OCI-LY7 (cell line): ENCODE results near the gene PRG3. TPM values are rescaled to one million over a fixed set of nuclear protein-coding genes. Genes with fewer than 3 reads are reported as not detected.

Experiments used
- BruUV-seq: library from RNA; stranded (reverse); fragments of 400-500 nt; replicated peaks from 2 replicates; lab custom pipeline; 2021; lab: Mats Ljungman, UMichigan
- CTCF ChIA-PET: fragments of 300-600 bp; sonication (Branson Sonifier 250); formaldehyde crosslinking; loops from one replicate; lab custom pipeline; 2022; ENCODE audit warnings: antibody characterized with exemption; ENCODE audit not compliant: unreplicated experiment; lab: Charles Lee
- POLR2A ChIA-PET: fragments of 300-600 bp; sonication (Branson Sonifier 250); formaldehyde crosslinking; loops from one replicate; lab custom pipeline; 2022; ENCODE audit warnings: antibody characterized with exemption; lab: Charles Lee
- DNase-seq: peaks from one replicate; pipeline ENCODE4 v3.0.0-alpha.2; 2015; ENCODE audit warnings: low spot score
- H2AFZ ChIP-seq: fragments of 200-600 bp; sonication (generic), shearing (Covaris generic); 2 replicates; pipeline ENCODE4 v1.6.1; 2014; ENCODE audit warnings: mild to moderate bottlenecking, antibody characterized with exemption, low read length, moderate library complexity
- H3K27ac ChIP-seq: fragments of 200-600 bp; sonication (generic); 2 replicates; pipeline ENCODE4 v1.5.1; 2014; ENCODE audit warnings: mixed run types, low read depth, mild to moderate bottlenecking, moderate library complexity, low read length, inconsistent platforms; ENCODE audit not compliant: poor library complexity, severe bottlenecking
- H3K36me3 ChIP-seq: fragments of 200-600 bp; sonication (generic); 2 replicates; pipeline ENCODE4 v1.6.1; 2014; ENCODE audit warnings: mild to moderate bottlenecking, antibody characterized with exemption, low read length, moderate library complexity, mixed read lengths; ENCODE audit not compliant: insufficient read depth
- H3K4me1 ChIP-seq: fragments of 200-600 bp; sonication (generic); 2 replicates; pipeline ENCODE4 v1.5.1; 2014; ENCODE audit warnings: mild to moderate bottlenecking, low read length; ENCODE audit not compliant: insufficient read depth, poor library complexity, severe bottlenecking
- H3K4me2 ChIP-seq: fragments of 200-600 bp; sonication (generic); 2 replicates; pipeline ENCODE4 v1.6.1; 2014; ENCODE audit warnings: mild to moderate bottlenecking, low read length
- H3K4me3 ChIP-seq: fragments of 200-600 bp; sonication (generic); 2 replicates; pipeline ENCODE4 v1.5.1; 2014; ENCODE audit warnings: mild to moderate bottlenecking, low read depth, low read length; ENCODE audit not compliant: poor library complexity, severe bottlenecking
- H3K79me2 ChIP-seq: fragments of 200-600 bp; sonication (generic); 2 replicates; pipeline ENCODE4 v1.6.1; 2016; ENCODE audit warnings: low read depth, mild to moderate bottlenecking, low read length, moderate library complexity, mixed read lengths; ENCODE audit not compliant: insufficient read depth
- H3K9me2 ChIP-seq: fragments of 200-600 bp; sonication (generic); 2 replicates; pipeline ENCODE4 v1.6.1; 2016; ENCODE audit warnings: mild to moderate bottlenecking, low read length, mixed read lengths; ENCODE audit not compliant: insufficient read depth
- H3K9me3 ChIP-seq: fragments of 200-600 bp; sonication (generic); 2 replicates; pipeline ENCODE4 v1.6.1; 2014; ENCODE audit warnings: mild to moderate bottlenecking, mixed run types, low read length, mixed read lengths
- H4K20me1 ChIP-seq: fragments of 200-600 bp; sonication (generic); 2 replicates; pipeline ENCODE4 v1.6.1; 2014; ENCODE audit warnings: mild to moderate bottlenecking, antibody characterized with exemption, low read length, moderate library complexity, mixed read lengths; ENCODE audit not compliant: insufficient read depth
- CTCF ChIP-seq: fragments of 200-600 bp; sonication (generic); conservative IDR thresholded peaks from 2 replicates; pipeline ENCODE4 v1.5.1; 2014; ENCODE audit warnings: mild to moderate bottlenecking, antibody characterized with exemption, low read length, moderate library complexity, mixed read lengths
- EZH2phosphoT487 ChIP-seq: fragments of 200-600 bp; sonication (generic); IDR thresholded peaks from 2 replicates; pipeline ENCODE4 v1.6.1; 2018; ENCODE audit warnings: low read depth, borderline replicate concordance, mild to moderate bottlenecking, mixed run types, antibody characterized with exemption, low read length, moderate library complexity, mixed read lengths
- intact Hi-C: fragments of 100-400 bp; cut with micrococcal nuclease; formaldehyde crosslinking; loops from one replicate; pipeline ENCODE4 v1.10.0; 2022; ENCODE audit not compliant: unreplicated experiment
- total RNA-seq, 2 experiments: library from RNA; depleted of rRNA in 1 of 2; stranded (reverse); fragments of >200 nt in 1 of 2; shearing (Covaris generic) in 1 of 2; gene quantifications; 2 replicates each; pipeline ENCODE4 v1.2.3, GENCODE V29; 2014 to 2022

Gene PRG3
- total RNA-seq, 2 experiments from 2014 or later, result not detected

GRCh38 chr11:57348636-57349313 lies 32.2 kb downstream of the PRG3 start:
- no peaks in the 10 kb centered on the region for H3K9me2 ChIP-seq
- ChIA-PET CTCF (no interaction called here), POLR2A (no interaction called here)
- no peak overlapping the region for H2AFZ ChIP-seq
- H3K36me3 ChIP-seq, result no peaks in the 10 kb centered on the region
- H3K4me3 ChIP-seq, result no peak overlapping the region
- H4K20me1 ChIP-seq, result no peaks in the 10 kb centered on the region
- no peak for TF ChIP-seq EZH2phosphoT487
- no peak for TF ChIP-seq CTCF
- no peak overlapping the region for H3K4me2 ChIP-seq
- no TSS peak for BruUV-seq
- intact Hi-C loops, result loop anchor here (5.0 kb wide), 2 partner anchors 109 to 184 kb away; partner anchors contain the start of gene TIMM10
- H3K79me2 ChIP-seq, result no peaks in the 10 kb centered on the region
- peaks cover 4% of the 10 kb centered on the region for H3K4me1 ChIP-seq
- H3K27ac ChIP-seq, result no peak overlapping the region
- DNase-seq, result no peak
- no peaks in the 10 kb centered on the region for H3K9me3 ChIP-seq

- POLR2A ChIA-PET, result no interaction called here
- H3K4me2 ChIP-seq, result no peak overlapping the region
- no peaks in the 10 kb centered on the region for H4K20me1 ChIP-seq
- H3K27ac ChIP-seq, result no peak overlapping the region
- no peaks in the 10 kb centered on the region for H3K36me3 ChIP-seq
- CTCF ChIA-PET, result no interaction called here
- no TSS peak for BruUV-seq
- intact Hi-C loops, result loop anchor here (5.0 kb wide), 2 partner anchors 109 to 184 kb away; partner anchors contain the start of gene TIMM10
- no peaks in the 10 kb centered on the region for H3K9me2 ChIP-seq
- no peak overlapping the region for H2AFZ ChIP-seq
- DNase-seq, result no peak
- H3K79me2 ChIP-seq, result no peaks in the 10 kb centered on the region
- no peak overlapping the region for H3K4me3 ChIP-seq
- H3K9me3 ChIP-seq, result no peaks in the 10 kb centered on the region
- H3K4me1 ChIP-seq, result peaks cover 4% of the 10 kb centered on the region
- TF ChIP-seq EZH2phosphoT487 (no peak), CTCF (no peak)
These were observed 32.9 kb downstream of the PRG3 start for GRCh38 chr11:57348052-57348451.

GRCh38 chr11:57347336-57347735 lies 33.6 kb downstream of the PRG3 start:
- Histone ChIP-seq H3K9me2 (no peaks in the 10 kb centered on the region), H4K20me1 (no peaks in the 10 kb centered on the region), H3K79me2 (no peaks in the 10 kb centered on the region), H3K9me3 (no peaks in the 10 kb centered on the region), H3K4me1 (peaks cover 4% of the 10 kb centered on the region), H3K27ac (no peak overlapping the region), H3K4me3 (no peak overlapping the region), H2AFZ (no peak overlapping the region), H3K4me2 (no peak overlapping the region), H3K36me3 (no peaks in the 10 kb centered on the region)
- TF ChIP-seq CTCF (no peak), EZH2phosphoT487 (no peak)
- no peak for DNase-seq
- no TSS peak for BruUV-seq
- intact Hi-C loops, result loop anchor here (5.0 kb wide), 2 partner anchors 110 to 185 kb away; partner anchors contain the start of gene TIMM10
- ChIA-PET POLR2A (no interaction called here), CTCF (interaction anchor here (1.0 kb wide), 1 partner anchor 12 kb away, joined by 3 read pairs; the partner anchor contains the start of gene SSRP1)
